ENCODE results near the gene ULK4. TPM values are rescaled to one million over a fixed set of nuclear protein-coding genes. Genes with fewer than 3 reads are reported as not detected.

The ULK4 gene
- total and polyA plus RNA-seq, 2 of the 8 experiments (the other 6 are each of a cell fraction or from before 2014, with no cell fraction given): 3.0 to 10.8 TPM

DNA sequence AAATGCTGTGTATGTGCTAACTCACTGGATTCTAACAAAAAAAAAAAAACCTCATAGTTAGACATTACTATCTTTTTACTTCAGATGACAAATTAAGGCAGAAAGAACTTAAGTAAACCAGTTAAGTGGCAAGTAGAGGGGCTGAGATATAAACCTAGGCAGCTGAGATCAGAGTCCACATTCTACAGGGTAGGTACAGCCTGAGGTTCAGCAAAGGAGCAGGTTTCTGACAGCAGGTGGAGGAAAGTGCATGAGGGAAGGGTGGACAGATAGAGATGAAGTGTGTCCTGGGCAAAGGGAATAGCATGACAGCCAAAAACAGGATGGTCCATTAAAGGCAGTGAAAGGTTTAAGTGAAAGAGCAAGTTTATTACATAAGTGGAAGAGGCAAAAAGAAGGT is 329.2 kb downstream of the ULK4 start:
- ChIA-PET POLR2A (ENCODE audit: partially characterized antibody) (interaction anchor here (0.6 kb wide), 1 partner anchor 390 kb away, joined by 6 read pairs; no protein-coding TSS in a partner anchor), CTCF (ENCODE audit: partially characterized antibody) (interaction anchor here (1.7 kb wide), 1 partner anchor 20 kb away, joined by 5 read pairs; no protein-coding TSS in a partner anchor)
- no peak overlapping the region for H2BK15ac ChIP-seq (ENCODE audit: low read length)
- H2AFZ ChIP-seq (ENCODE audit: low read length): no peak overlapping the region
- H3K4me3 ChIP-seq (ENCODE audit: extremely low read depth in 1 of 4, insufficient read depth in 2 of 4, low read depth in 3 of 4, low read length in 4 of 4): no peak overlapping the region
- H3K36me3 ChIP-seq (ENCODE audit: control insufficient read depth in 2 of 4, insufficient read depth in 4 of 4, low read length in 3 of 4): no peaks in the 10 kb centered on the region
- no peaks in the 10 kb centered on the region for H4K20me1 ChIP-seq (replicated peaks in 1 of 2; ENCODE audit: control insufficient read depth in 1 of 2, insufficient read depth in 2 of 2, low read length in 2 of 2)
- H3K4ac ChIP-seq (replicated peaks; ENCODE audit: insufficient read length, low read depth, low read length): no peak overlapping the region
- no peaks in the 10 kb centered on the region for H3K9me3 ChIP-seq (ENCODE audit: insufficient read depth in 2 of 2, low read depth in 1 of 2, low read length in 1 of 2)
- no peak overlapping the region for H2BK5ac ChIP-seq (ENCODE audit: low read depth, low read length)
- H2BK120ac ChIP-seq (replicated peaks; ENCODE audit: low read depth, low read length): no peak overlapping the region
- no peak overlapping the region for H3K14ac ChIP-seq (ENCODE audit: insufficient read length)
- no peak overlapping the region for H3K9ac ChIP-seq (replicated peaks in 1 of 4; ENCODE audit: extremely low read depth in 1 of 4, low read depth in 3 of 4, low read length in 3 of 4)
- no peak overlapping the region for H3K4me2 ChIP-seq (ENCODE audit: insufficient read depth in 1 of 2, low read depth in 2 of 2, low read length in 2 of 2)
- DNase-seq (ENCODE audit: low read depth in 1 of 2, low spot score in 2 of 2): no peak
- no peak overlapping the region for H4K91ac ChIP-seq (replicated peaks; ENCODE audit: insufficient read length, low read length)
- H2AK5ac ChIP-seq (ENCODE audit: low read depth, low read length): no peak overlapping the region
- H2BK12ac ChIP-seq (ENCODE audit: low read depth, low read length): no peak overlapping the region
- H3K18ac ChIP-seq (ENCODE audit: extremely low read depth, low read length): no peak overlapping the region
- no peaks in the 10 kb centered on the region for H3K79me2 ChIP-seq (ENCODE audit: control insufficient read depth in 1 of 2, insufficient read depth in 2 of 2, low read length in 2 of 2)
- FAIRE-seq: no peak
- no peak overlapping the region for H4K8ac ChIP-seq (ENCODE audit: extremely low read depth, insufficient read depth, low read length)
- no peaks in the 10 kb centered on the region for H3K79me1 ChIP-seq (ENCODE audit: low read depth, low read length)
- H3K56ac ChIP-seq (replicated peaks; ENCODE audit: insufficient read length, low read depth, low read length): no peak overlapping the region
- H3K27me3 ChIP-seq (replicated peaks in 1 of 4; ENCODE audit: control insufficient read depth in 3 of 4, extremely low read depth in 1 of 4, insufficient read depth in 3 of 4, low read length in 3 of 4): no peaks in the 10 kb centered on the region
- no peak overlapping the region for H4K5ac ChIP-seq (ENCODE audit: insufficient read length, low read depth, low read length)
- H2BK20ac ChIP-seq (ENCODE audit: low read length): no peak overlapping the region
- H3K4me1 ChIP-seq (replicated peaks in 1 of 4; ENCODE audit: control insufficient read depth in 3 of 4, insufficient read depth in 4 of 4, low read length in 3 of 4): peaks cover 0 to 13% (median 4%) of the 10 kb centered on the region in 4 experiments; a peak in 3 of 7 replicates
- H3K23ac ChIP-seq (ENCODE audit: insufficient read length): no peak overlapping the region
- no peaks in the 10 kb centered on the region for H3K23me2 ChIP-seq (ENCODE audit: low read depth, low read length)
- H3K27ac ChIP-seq (ENCODE audit: low read depth, low read length): no peak overlapping the region
- TF ChIP-seq, protein P1, sequence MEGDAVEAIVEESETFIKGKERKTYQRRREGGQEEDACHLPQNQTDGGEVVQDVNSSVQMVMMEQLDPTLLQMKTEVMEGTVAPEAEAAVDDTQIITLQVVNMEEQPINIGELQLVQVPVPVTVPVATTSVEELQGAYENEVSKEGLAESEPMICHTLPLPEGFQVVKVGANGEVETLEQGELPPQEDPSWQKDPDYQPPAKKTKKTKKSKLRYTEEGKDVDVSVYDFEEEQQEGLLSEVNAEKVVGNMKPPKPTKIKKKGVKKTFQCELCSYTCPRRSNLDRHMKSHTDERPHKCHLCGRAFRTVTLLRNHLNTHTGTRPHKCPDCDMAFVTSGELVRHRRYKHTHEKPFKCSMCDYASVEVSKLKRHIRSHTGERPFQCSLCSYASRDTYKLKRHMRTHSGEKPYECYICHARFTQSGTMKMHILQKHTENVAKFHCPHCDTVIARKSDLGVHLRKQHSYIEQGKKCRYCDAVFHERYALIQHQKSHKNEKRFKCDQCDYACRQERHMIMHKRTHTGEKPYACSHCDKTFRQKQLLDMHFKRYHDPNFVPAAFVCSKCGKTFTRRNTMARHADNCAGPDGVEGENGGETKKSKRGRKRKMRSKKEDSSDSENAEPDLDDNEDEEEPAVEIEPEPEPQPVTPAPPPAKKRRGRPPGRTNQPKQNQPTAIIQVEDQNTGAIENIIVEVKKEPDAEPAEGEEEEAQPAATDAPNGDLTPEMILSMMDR (IDR thresholded peaks at IDR 0.05; ENCODE audit: control extremely low read depth in 1 of 3, insufficient read depth in 1 of 3, low read depth in 1 of 3, low read length in 3 of 3): no peak
- no peak for TF ChIP-seq RXRA (IDR thresholded peaks at IDR 0.05; ENCODE audit: insufficient read depth, low read depth, low read length)
- no peak for TF ChIP-seq FOSL1 (IDR thresholded peaks at IDR 0.05; ENCODE audit: insufficient read depth, low read depth, low read length)
- no peak for TF ChIP-seq NANOG (IDR thresholded peaks at IDR 0.05; ENCODE audit: insufficient read depth, low read depth, low read length, poor library complexity, severe bottlenecking)
- no peak for TF ChIP-seq JUN (IDR thresholded peaks at IDR 0.05; ENCODE audit: low read depth, low read length)
- no peak for TF ChIP-seq SIN3A (conservative IDR thresholded peaks at IDR 0.05 in 1 of 2, IDR thresholded peaks at IDR 0.05 in 1 of 2; ENCODE audit: low read depth in 1 of 2, low read length in 2 of 2)
- TF ChIP-seq, protein P2, sequence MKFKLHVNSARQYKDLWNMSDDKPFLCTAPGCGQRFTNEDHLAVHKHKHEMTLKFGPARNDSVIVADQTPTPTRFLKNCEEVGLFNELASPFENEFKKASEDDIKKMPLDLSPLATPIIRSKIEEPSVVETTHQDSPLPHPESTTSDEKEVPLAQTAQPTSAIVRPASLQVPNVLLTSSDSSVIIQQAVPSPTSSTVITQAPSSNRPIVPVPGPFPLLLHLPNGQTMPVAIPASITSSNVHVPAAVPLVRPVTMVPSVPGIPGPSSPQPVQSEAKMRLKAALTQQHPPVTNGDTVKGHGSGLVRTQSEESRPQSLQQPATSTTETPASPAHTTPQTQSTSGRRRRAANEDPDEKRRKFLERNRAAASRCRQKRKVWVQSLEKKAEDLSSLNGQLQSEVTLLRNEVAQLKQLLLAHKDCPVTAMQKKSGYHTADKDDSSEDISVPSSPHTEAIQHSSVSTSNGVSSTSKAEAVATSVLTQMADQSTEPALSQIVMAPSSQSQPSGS (IDR thresholded peaks at IDR 0.05; ENCODE audit: low read length): no peak
- TF ChIP-seq GTF2F1 (IDR thresholded peaks at IDR 0.05; ENCODE audit: borderline replicate concordance, low read depth, low read length): no peak
- TF ChIP-seq EGR1 (IDR thresholded peaks at IDR 0.05; ENCODE audit: borderline replicate concordance, low read depth, low read length): no peak
- no peak for TF ChIP-seq KDM5A (IDR thresholded peaks at IDR 0.05; ENCODE audit: low read length)

Data from H1 (cell line).